HG02759 (cell line): ENCODE results near the gene CHST8.

Source experiments
- ATAC-seq: cut with Tn5 transposase; IDR thresholded peaks from one replicate; pipeline ENCODE4 v1.9.1; 2021; ENCODE audit warnings: mild to moderate bottlenecking, moderate library complexity; ENCODE audit not compliant: unreplicated experiment

The CHST8 gene

GRCh38 chr19:33734913-33735312 lies 113.2 kb downstream of the CHST8 start:
- no peak for ATAC-seq

- ATAC-seq = no peak
Observed at GRCh38 chr19:33736158-33736557, 114.4 kb downstream of the CHST8 start.

GRCh38 chr19:33736787-33737186 lies 115.0 kb downstream of the CHST8 start:
- no peak for ATAC-seq

GRCh38 chr19:33737681-33738371 lies 116.1 kb downstream of the CHST8 start:
- ATAC-seq = no peak

- ATAC-seq = no peak
Observed at GRCh38 chr19:33740811-33741396, 119.2 kb downstream of the CHST8 start.

- ATAC-seq = no peak
Observed at GRCh38 chr19:33745297-33745696, 123.5 kb downstream of the CHST8 start.

GRCh38 chr19:33746159-33746558 lies 124.4 kb downstream of the CHST8 start:
- ATAC-seq = no peak

GRCh38 chr19:33747273-33747672 lies 125.5 kb downstream of the CHST8 start:
- ATAC-seq = no peak

- no peak for ATAC-seq
Observed at GRCh38 chr19:33748231-33748630, 126.5 kb downstream of the CHST8 start.

GRCh38 chr19:33749016-33749415 lies 127.3 kb downstream of the CHST8 start:
- ATAC-seq = no peak

GRCh38 chr19:33749619-33750175 lies 127.9 kb downstream of the CHST8 start:
- no peak for ATAC-seq

- ATAC-seq = no peak
Observed at GRCh38 chr19:33750587-33751435, 129.1 kb downstream of the CHST8 start.

- ATAC-seq = no peak
Observed at GRCh38 chr19:33751436-33751770, 129.7 kb downstream of the CHST8 start.

GRCh38 chr19:33752018-33752800 lies 130.5 kb downstream of the CHST8 start:
- ATAC-seq = no peak

GRCh38 chr19:33752945-33753344 lies 131.2 kb downstream of the CHST8 start:
- no peak for ATAC-seq

GRCh38 chr19:33754361-33754760 lies 132.6 kb downstream of the CHST8 start:
- no peak for ATAC-seq

GRCh38 chr19:33755099-33756035 lies 133.6 kb downstream of the CHST8 start:
- no peak for ATAC-seq

GRCh38 chr19:33756177-33756576 lies 134.4 kb downstream of the CHST8 start:
- no peak for ATAC-seq

- no peak for ATAC-seq
Observed at GRCh38 chr19:33758541-33759013, 136.8 kb downstream of the CHST8 start.

GRCh38 chr19:33759356-33759755 lies 137.6 kb downstream of the CHST8 start:
- no peak for ATAC-seq
